GM19193 (cell line): ENCODE results near the gene JPH4.
A peak's percentile ranks its signal among the peaks of the same experiment; 100 is the strongest.

Experiments
- POLR2A ChIP-seq: IDR thresholded peaks from 4 replicates; pipeline ENCODE4 v1.6.1; 2011; ENCODE audit not compliant: insufficient read depth, insufficient read length; ENCODE audit errors: extremely low read depth

Gene JPH4

GRCh38 chr14:23569443-23570151 is 9.0 kb downstream of the JPH4 start:
- no peak for TF ChIP-seq POLR2A

- TF ChIP-seq POLR2A = no peak
Measured at GRCh38 chr14:23568600-23569331, 9.8 kb downstream of the JPH4 start.

- no peak for TF ChIP-seq POLR2A
Measured at GRCh38 chr14:23568021-23568599, 10.5 kb downstream of the JPH4 start.

GRCh38 chr14:23567186-23568020 is 11.2 kb downstream of the JPH4 start, which contains the start of gene AP1G2:
AP1G2 (minus strand) TSS chr14:23567791; CDS start chr14:23567314, 477 bp downstream.
- peak; percentile 96 for TF ChIP-seq POLR2A

- no peak for TF ChIP-seq POLR2A
Measured at GRCh38 chr14:23566778-23567185, 11.8 kb downstream of the JPH4 start.

- TF ChIP-seq POLR2A = no peak
Measured at GRCh38 chr14:23566112-23566777, 12.3 kb downstream of the JPH4 start.

GRCh38 chr14:23565626-23566025 is 13.0 kb downstream of the JPH4 start:
- no peak for TF ChIP-seq POLR2A

- TF ChIP-seq POLR2A = no peak
Measured at GRCh38 chr14:23564876-23565275, 13.7 kb downstream of the JPH4 start.

- peak; percentile 41 for TF ChIP-seq POLR2A
Measured at GRCh38 chr14:23564181-23564812, 14.3 kb downstream of the JPH4 start.

GRCh38 chr14:23563473-23564180 is 15.0 kb downstream of the JPH4 start:
- peak; percentile 7 for TF ChIP-seq POLR2A

- peak; percentile 28 for TF ChIP-seq POLR2A
Measured at GRCh38 chr14:23562822-23563472, 15.6 kb downstream of the JPH4 start.

GRCh38 chr14:23561873-23562821 is 16.4 kb downstream of the JPH4 start:
- TF ChIP-seq POLR2A = peak; percentile 35
